ENCODE measurements around the gene RPL26.
A peak's percentile ranks its signal among the peaks of the same experiment; 100 is the strongest.

The RPL26 gene

GRCh38 chr17:8383143-8383822 lies at the start of gene RPL26:
TSS of gene RPL26 (minus strand) at chr17:8383193. CDS start at chr17:8382310, 883 bp downstream.
- Histone ChIP-seq H3K27me3 (replicated peaks; ENCODE audit: insufficient read depth, low read length) (no peaks in the 10 kb centered on the region), H3K79me2 (ENCODE audit: low read length) (peaks cover 46% of the 10 kb centered on the region), H3K4me1 (ENCODE audit: low read length) (peaks cover 15% of the 10 kb centered on the region), H3K9ac (ENCODE audit: low read length) (peak within 1 kb of the TSS; percentile 81), H3K9me3 (replicated peaks; ENCODE audit: insufficient read depth, low read length) (no peaks in the 10 kb centered on the region), H3K36me3 (replicated peaks; ENCODE audit: insufficient read depth, low read length) (peaks cover 13% of the 10 kb centered on the region; the same call in 1 of the 2 replicates), H3K4me2 (ENCODE audit: low read depth, low read length) (peak within 1 kb of the TSS; percentile 80), H4K20me1 (ENCODE audit: insufficient read depth, low read length) (peaks cover 23% of the 10 kb centered on the region; the same call in 1 of the 2 replicates), H3F3A (ENCODE audit: insufficient read depth, low read length) (peaks cover 41% of the 10 kb centered on the region), H3K27ac (ENCODE audit: low read length) (peak within 1 kb of the TSS; percentile 45; the same call in 1 of the 2 replicates), H3K4me3 (ENCODE audit: low read length) (peak within 1 kb of the TSS; percentile 79), H2AFZ (ENCODE audit: low read length) (peak within 1 kb of the TSS; percentile 95), H3K9me2 (replicated peaks; ENCODE audit: insufficient read depth, low read length) (no peaks in the 10 kb centered on the region)
- TF ChIP-seq EZH2phosphoT487 (IDR thresholded peaks at IDR 0.05; ENCODE audit: low read length) (no peak), CTCF (IDR thresholded peaks at IDR 0.05; ENCODE audit: low read length) (peak; percentile 95)
- DNase-seq = peak; percentile 99

- no peak for DNase-seq
- H3K36me3 ChIP-seq (replicated peaks; ENCODE audit: insufficient read depth, low read length) = no peaks in the 10 kb centered on the region
- peaks cover 5% of the 10 kb centered on the region; the same call in 1 of the 2 replicates for H3K4me1 ChIP-seq (ENCODE audit: low read length)
- H2AFZ ChIP-seq (ENCODE audit: low read length) = no peak overlapping the region
- H3K79me2 ChIP-seq (ENCODE audit: low read length) = peaks cover under 1% of the 10 kb centered on the region
- H3F3A ChIP-seq (ENCODE audit: insufficient read depth, low read length) = no peaks in the 10 kb centered on the region
- no peaks in the 10 kb centered on the region for H4K20me1 ChIP-seq (ENCODE audit: insufficient read depth, low read length)
- no peak overlapping the region for H3K4me3 ChIP-seq (ENCODE audit: low read length)
- no peak overlapping the region for H3K4me2 ChIP-seq (ENCODE audit: low read depth, low read length)
- no peak overlapping the region for H3K9ac ChIP-seq (ENCODE audit: low read length)
- H3K9me2 ChIP-seq (replicated peaks; ENCODE audit: insufficient read depth, low read length) = no peaks in the 10 kb centered on the region
- no peaks in the 10 kb centered on the region for H3K9me3 ChIP-seq (replicated peaks; ENCODE audit: insufficient read depth, low read length)
- TF ChIP-seq EZH2 (optimal IDR thresholded peaks at IDR 0.05; ENCODE audit: low read depth, low read length) (no peak), CTCF (IDR thresholded peaks at IDR 0.05; ENCODE audit: low read length) (no peak), EZH2phosphoT487 (IDR thresholded peaks at IDR 0.05; ENCODE audit: low read length) (no peak)
- H3K27me3 ChIP-seq (replicated peaks; ENCODE audit: insufficient read depth, low read length) = no peaks in the 10 kb centered on the region
- no peak overlapping the region for H3K27ac ChIP-seq (ENCODE audit: low read length)
Measured at GRCh38 chr17:8430966-8431365, 48.0 kb upstream of the RPL26 start.

GRCh38 chr17:8426802-8427201 lies 43.8 kb upstream of the RPL26 start:
- no peak overlapping the region for H3K27ac ChIP-seq (ENCODE audit: low read length)
- TF ChIP-seq CTCF (IDR thresholded peaks at IDR 0.05; ENCODE audit: low read length) (no peak), EZH2phosphoT487 (IDR thresholded peaks at IDR 0.05; ENCODE audit: low read length) (no peak), EZH2 (optimal IDR thresholded peaks at IDR 0.05; ENCODE audit: low read depth, low read length) (no peak)
- H3K27me3 ChIP-seq (replicated peaks; ENCODE audit: insufficient read depth, low read length) = no peaks in the 10 kb centered on the region
- H3F3A ChIP-seq (ENCODE audit: insufficient read depth, low read length) = peaks cover 2% of the 10 kb centered on the region
- no peaks in the 10 kb centered on the region for H4K20me1 ChIP-seq (ENCODE audit: insufficient read depth, low read length)
- H3K9me3 ChIP-seq (replicated peaks; ENCODE audit: insufficient read depth, low read length) = no peaks in the 10 kb centered on the region
- no peaks in the 10 kb centered on the region for H3K36me3 ChIP-seq (replicated peaks; ENCODE audit: insufficient read depth, low read length)
- no peak overlapping the region for H3K9ac ChIP-seq (ENCODE audit: low read length)
- H3K4me1 ChIP-seq (ENCODE audit: low read length) = peaks cover 9% of the 10 kb centered on the region
- no peaks in the 10 kb centered on the region for H3K79me2 ChIP-seq (ENCODE audit: low read length)
- no peak overlapping the region for H2AFZ ChIP-seq (ENCODE audit: low read length)
- H3K4me2 ChIP-seq (ENCODE audit: low read depth, low read length) = no peak overlapping the region
- DNase-seq = no peak
- H3K4me3 ChIP-seq (ENCODE audit: low read length) = no peak overlapping the region
- H3K9me2 ChIP-seq (replicated peaks; ENCODE audit: insufficient read depth, low read length) = no peaks in the 10 kb centered on the region
